Stomach (tissue), 9 donors: ENCODE measurements around the gene ZNF691. TPM values are rescaled to one million over a fixed set of nuclear protein-coding genes. Genes with fewer than 3 reads are reported as not detected.

ENCODE experiments used
- DNase-seq, 2 donors: peaks; one replicate each; pipeline versions ENCODE4 v3.0.0 to v3.0.0-alpha.2; 2013 to 2019
- H3K27ac ChIP-seq, 5 donors: fragments of 200-600 bp in 4 of 5; sonication (generic) in 4 of 5; one replicate each; pipeline ENCODE4 v1.5.1; 2013 to 2019; ENCODE audit warnings: mild to moderate bottlenecking in 1 of 5, moderate library complexity in 1 of 5
- H3K27me3 ChIP-seq, 3 donors: fragments of 200-600 bp; sonication (generic); one replicate each; pipeline ENCODE4 v1.5.1; 2017 to 2019; ENCODE audit warnings: mixed run types in 1 of 3
- H3K36me3 ChIP-seq, 4 donors: fragments of 200-600 bp; sonication (generic); 1 replicate in 3 of 4; 2 replicates in 1 of 4; pipeline ENCODE4 v1.5.1; 2016 to 2019
- H3K4me1 ChIP-seq, 4 donors: fragments of 200-600 bp; sonication (generic); one replicate each; pipeline ENCODE4 v1.5.1; 2016 to 2019
- H3K4me3 ChIP-seq, 4 donors: fragments of 200-600 bp; sonication (generic) in 3 of 4; one replicate each; pipeline ENCODE4 v1.5.1; 2016 to 2019; ENCODE audit warnings: mild to moderate bottlenecking in 1 of 4
- H3K9me3 ChIP-seq, 4 donors: fragments of 200-600 bp; sonication (generic); one replicate each; pipeline ENCODE4 v1.5.1; 2016 to 2019
- CTCF ChIP-seq, 7 experiments: fragments of 450-650 bp in 4 of 7; fragments of 200-600 bp in 3 of 7; sonication (generic) in 3 of 7; IDR thresholded peaks; one replicate each; pipeline ENCODE4 v1.5.1; 2016 to 2019; ENCODE audit warnings: antibody characterized with exemption in 7 of 7, control low read depth in 2 of 7, mild to moderate bottlenecking in 1 of 7
- EP300 ChIP-seq: sonication (generic); formaldehyde crosslinking; IDR thresholded peaks from one replicate; pipeline ENCODE4 v1.6.1; 2017; ENCODE audit warnings: antibody characterized with exemption
- POLR2A ChIP-seq, 4 donors: fragments of 450-650 bp; IDR thresholded peaks; one replicate each; pipeline ENCODE4 v1.6.1; 2016; ENCODE audit warnings: antibody characterized with exemption in 4 of 4, control low read depth in 2 of 4, mild to moderate bottlenecking in 1 of 4, moderate library complexity in 1 of 4
- POLR2AphosphoS5 ChIP-seq, 3 donors: sonication (generic); formaldehyde crosslinking; IDR thresholded peaks; one replicate each; pipeline ENCODE4 v1.6.1; 2016; ENCODE audit warnings: antibody characterized with exemption in 3 of 3
- WGBS, 5 donors: extraction: QIAGEN DNeasy Blood & Tissue Kit in 3 of 5; methylation state at CpG; one replicate each; pipeline versions ENCODE4 v1.1.5 to v1.1.7; 2013 to 2018; 5-methylcytosine and 5-hydroxymethylcytosine counted together
- intact Hi-C: fragments of 100-400 bp; cut with DNase I; formaldehyde crosslinking; loops from one replicate; pipeline ENCODE4 v1.15.1; 2023; ENCODE audit warnings: low total_unique reads
- polyA plus RNA-seq, 3 donors: library from polyadenylated mRNA; stranded (reverse); fragments of 200-250 nt; gene quantifications; one replicate each; pipeline ENCODE4 v1.2.3, GENCODE V29; 2013
- total RNA-seq, 5 donors: library from RNA; depleted of rRNA; stranded (reverse); fragments of >200 nt; gene quantifications; one replicate each; pipeline versions ENCODE4 v1.1.0 to v1.2.3, GENCODE V29; 2014 to 2016
- donor health status: healthy with polysubstance abuse.
- donor health status: Bipolar disorder and iron deficiency.
- donor health status: healthy.

ZNF691 gene
- total and polyA plus RNA-seq, 8 donors: 1.2 to 12.8 (median 5.7) TPM

DNA sequence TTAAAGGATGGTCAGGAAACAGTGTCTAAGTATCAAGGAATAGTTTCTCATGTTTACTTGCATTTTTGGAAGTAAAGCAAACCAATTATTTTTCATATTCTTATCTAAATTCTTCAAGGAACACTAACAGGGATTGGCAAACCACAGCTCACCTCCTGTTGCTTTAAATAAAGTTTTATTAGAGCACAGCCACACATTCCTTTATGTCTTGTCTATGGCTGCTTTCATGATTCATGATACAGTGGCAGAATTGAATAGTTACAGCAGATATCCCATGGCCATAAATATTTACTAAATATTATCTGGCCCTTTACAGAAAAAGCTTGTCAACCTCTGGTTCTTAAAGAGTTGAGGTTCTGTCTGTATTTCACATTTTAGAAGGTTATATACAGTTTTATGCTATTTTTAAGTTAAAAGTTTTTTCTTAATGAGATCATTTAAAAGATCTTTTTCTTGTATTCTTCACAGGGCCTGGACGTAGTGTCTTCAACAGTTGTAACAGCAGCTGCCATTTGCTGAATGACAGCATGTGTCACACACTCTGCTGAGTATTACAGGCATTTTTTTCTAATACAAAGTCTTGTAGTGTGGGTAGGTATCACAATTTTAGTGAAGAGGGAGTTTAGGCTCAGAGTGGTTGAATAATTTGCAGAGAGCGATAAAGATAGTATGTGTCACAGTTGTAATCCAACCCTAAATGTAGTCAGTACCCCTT is 2.6 kb downstream of the ZNF691 start:
- H3K4me3 ChIP-seq: no peak overlapping the region
- peaks cover 9 to 34% (median 24%) of the 10 kb centered on the region in 4 donors for H3K4me1 ChIP-seq
- no peaks in the 10 kb centered on the region for H3K27me3 ChIP-seq
- peaks cover 10 to 36% (median 34%) of the 10 kb centered on the region in 4 donors for H3K36me3 ChIP-seq
- peaks cover 0 to 14% (median 5%) of the 10 kb centered on the region in 4 donors for H3K9me3 ChIP-seq
- DNase-seq: no peak
- no peak overlapping the region for H3K27ac ChIP-seq
- 91 to 98% (median 96%) methylated on average over 2 of the region's 2 CpGs for WGBS, 5 donors
- TF ChIP-seq POLR2AphosphoS5 (IDR thresholded peaks at IDR 0.05) (no peak), CTCF (IDR thresholded peaks at IDR 0.05) (no peak), EP300 (no peak), POLR2A (IDR thresholded peaks at IDR 0.05) (no peak)
- intact Hi-C loops: no loop called here

- no peak for DNase-seq
- intact Hi-C loops: no loop called here
- no peak overlapping the region for H3K27ac ChIP-seq
- H3K9me3 ChIP-seq: peaks cover 0 to 14% (median 5%) of the 10 kb centered on the region in 4 donors
- H3K4me1 ChIP-seq: peaks cover 9 to 31% (median 24%) of the 10 kb centered on the region in 4 donors
- 96 to 99% (median 97%) methylated on average over 5 of the region's 5 CpGs for WGBS, 5 donors
- TF ChIP-seq POLR2AphosphoS5 (IDR thresholded peaks at IDR 0.05) (no peak), CTCF (IDR thresholded peaks at IDR 0.05) (no peak), EP300 (no peak), POLR2A (IDR thresholded peaks at IDR 0.05) (no peak)
- no peak overlapping the region for H3K4me3 ChIP-seq
- H3K36me3 ChIP-seq: peaks cover 10 to 36% (median 34%) of the 10 kb centered on the region in 4 donors
- no peaks in the 10 kb centered on the region for H3K27me3 ChIP-seq
Observed at GRCh38 chr1:42849944-42850343, 3.5 kb downstream of the ZNF691 start.

GRCh38 chr1:42851420-42851819 is 5.0 kb downstream of the ZNF691 start:
- TF ChIP-seq CTCF (IDR thresholded peaks at IDR 0.05) (no peak), POLR2AphosphoS5 (IDR thresholded peaks at IDR 0.05) (no peak), POLR2A (IDR thresholded peaks at IDR 0.05) (no peak), EP300 (no peak)
- 97 to 99% (median 98%) methylated on average over 13 to 15 of the region's 15 CpGs for WGBS, 5 donors

DNA sequence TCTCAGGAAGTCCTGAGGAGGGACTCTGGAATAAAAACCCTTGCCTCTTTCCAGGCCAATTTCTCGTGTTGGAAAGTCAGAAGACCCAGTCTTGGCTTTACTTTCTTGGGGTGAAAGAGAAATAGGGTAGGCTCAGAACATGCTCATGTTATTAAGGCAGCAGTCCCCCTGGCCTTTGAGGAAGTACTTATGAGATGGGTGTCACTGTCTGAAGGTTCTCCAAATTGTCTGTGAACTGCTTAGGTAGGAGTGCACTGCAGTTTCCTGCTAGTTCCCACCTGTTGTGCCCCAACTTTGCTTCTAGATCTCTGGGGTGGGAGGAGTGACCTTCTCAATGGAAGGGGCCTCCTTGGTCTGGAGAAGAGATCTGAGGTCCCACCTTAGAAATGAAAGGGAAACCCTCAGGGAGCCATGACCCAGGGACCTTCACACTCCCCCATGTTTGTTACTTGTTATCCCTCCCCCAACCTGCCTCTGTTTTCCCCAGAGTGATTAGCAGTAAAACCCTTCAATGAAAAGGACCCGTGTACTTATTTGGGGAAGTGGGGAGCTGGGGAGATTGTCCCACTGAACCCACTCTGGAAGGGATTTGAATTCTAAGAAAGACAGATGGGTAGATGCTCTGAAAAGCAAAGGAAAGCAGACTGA is 5.7 kb downstream of the ZNF691 start:
- intact Hi-C loops: no loop called here
- Histone ChIP-seq H3K4me1 (peaks cover 8 to 20% (median 12%) of the 10 kb centered on the region in 4 donors), H3K9me3 (peaks cover 0 to 14% (median 9%) of the 10 kb centered on the region in 4 donors), H3K4me3 (no peak overlapping the region), H3K27ac (no peak overlapping the region), H3K27me3 (no peaks in the 10 kb centered on the region), H3K36me3 (peaks cover 10 to 36% (median 34%) of the 10 kb centered on the region in 4 donors)
- DNase-seq: no peak
- TF ChIP-seq POLR2AphosphoS5 (IDR thresholded peaks at IDR 0.05) (no peak), EP300 (no peak), POLR2A (IDR thresholded peaks at IDR 0.05) (no peak), CTCF (IDR thresholded peaks at IDR 0.05) (no peak)
- WGBS, 5 donors: 87 to 93% (median 88%) methylated on average over 2 of the region's 2 CpGs

More at GRCh38 chr1:42851420-42851819, 5.0 kb downstream of the ZNF691 start:
- Histone ChIP-seq H3K36me3 (peaks cover 10 to 36% (median 34%) of the 10 kb centered on the region in 4 donors), H3K27me3 (no peaks in the 10 kb centered on the region), H3K4me3 (no peak overlapping the region), H3K9me3 (peaks cover 0 to 14% (median 6%) of the 10 kb centered on the region in 4 donors), H3K27ac (no peak overlapping the region), H3K4me1 (peaks cover 9 to 23% (median 16%) of the 10 kb centered on the region in 4 donors)
- DNase-seq: no peak
- intact Hi-C loops: no loop called here
